ENCODE results near the gene P2RX6.

DNA sequence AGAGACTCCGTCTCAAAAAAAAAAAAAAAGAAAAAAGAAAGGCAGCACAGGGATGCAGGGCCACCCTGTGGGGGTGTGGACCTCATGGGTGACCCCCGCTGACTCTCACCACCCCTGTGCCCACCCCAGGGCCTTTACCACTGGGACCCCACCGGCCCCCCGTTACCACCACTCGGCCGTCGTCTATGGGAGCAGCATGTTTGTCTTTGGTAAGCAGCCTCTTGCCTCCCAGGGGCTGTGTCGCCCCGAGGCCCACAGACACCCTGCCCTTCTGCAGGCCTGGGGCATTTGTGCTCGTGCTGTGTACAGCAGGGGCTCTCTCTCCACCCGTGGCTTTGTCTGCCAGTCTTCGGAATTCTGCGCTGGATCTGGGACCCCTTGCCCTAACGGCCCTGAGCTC lies 27.6 kb upstream of the P2RX6 start:
- TF ChIP-seq CTCF (IDR thresholded peaks at IDR 0.05) (no peak), POLR2AphosphoS5 (IDR thresholded peaks at IDR 0.05) (no peak), EP300 (IDR thresholded peaks at IDR 0.05) (no peak)
